Measurements from ENCODE around the gene PCGF3.
A peak's percentile ranks its signal among the peaks of the same experiment; 100 is the strongest.
"Not testable (repeated sequence)": the region's sequence is repeated elsewhere in the genome, so short reads cannot be mapped to it uniquely, and the experiment has no call there.

PCGF3 gene

GRCh38 chr4:766559-767283 lies 61.1 kb downstream of the PCGF3 start:
- no peak for DNase-seq

GRCh38 chr4:768076-768475 lies 62.4 kb downstream of the PCGF3 start:
- DNase-seq: no peak

- DNase-seq: no peak
Observed at GRCh38 chr4:768995-769394, 63.4 kb downstream of the PCGF3 start.

GRCh38 chr4:769511-769910 lies 63.9 kb downstream of the PCGF3 start:
- DNase-seq: no peak

- no peak for DNase-seq
Observed at GRCh38 chr4:770022-770421, 64.4 kb downstream of the PCGF3 start.

- DNase-seq: no peak
Observed at GRCh38 chr4:771464-771863, 65.8 kb downstream of the PCGF3 start.

- DNase-seq: no peak
Observed at GRCh38 chr4:772118-772517, 66.5 kb downstream of the PCGF3 start.

GRCh38 chr4:772776-773175 lies 67.1 kb downstream of the PCGF3 start:
- no peak for DNase-seq

- DNase-seq: no peak
Observed at GRCh38 chr4:773214-773613, 67.6 kb downstream of the PCGF3 start.

- not testable (repeated sequence) for DNase-seq
Observed at GRCh38 chr4:774419-775092, 68.9 kb downstream of the PCGF3 start.

- not testable (repeated sequence) for DNase-seq
Observed at GRCh38 chr4:775485-775884, 69.9 kb downstream of the PCGF3 start.

GRCh38 chr4:776743-777441 lies 71.3 kb downstream of the PCGF3 start:
- no peak for DNase-seq

- no peak for DNase-seq
Observed at GRCh38 chr4:777520-778262, 72.1 kb downstream of the PCGF3 start.

GRCh38 chr4:779555-779954 lies 73.9 kb downstream of the PCGF3 start:
- DNase-seq: no peak

GRCh38 chr4:780255-780654 lies 74.6 kb downstream of the PCGF3 start:
- DNase-seq: not testable (repeated sequence)

GRCh38 chr4:780716-781492 lies 75.3 kb downstream of the PCGF3 start:
- no peak for DNase-seq

- DNase-seq: peak; percentile 98
Observed at GRCh38 chr4:781493-782216, 76.0 kb downstream of the PCGF3 start.

- DNase-seq: no peak
Observed at GRCh38 chr4:784401-785331, 79.0 kb downstream of the PCGF3 start.

- no peak for DNase-seq
Observed at GRCh38 chr4:785332-786073, 79.9 kb downstream of the PCGF3 start.

All from stimulated activated CD4-positive, alpha-beta T cell treated with anti-CD3 and anti-CD28 coated beads, Interleukin-4, amount 100 ng/mL, for 24 hours (primary cell).